ENCODE measurements around the gene LASP1NB.
"Not testable (repeated sequence)": the region's sequence is repeated elsewhere in the genome, so short reads cannot be mapped to it uniquely, and the experiment has no call there.

Gene LASP1NB

GRCh38 chr17:38939987-38940386 lies 14.6 kb downstream of the LASP1NB start:
- Histone ChIP-seq H3K36me3 (no peaks in the 10 kb centered on the region), H3K4me1 (peaks cover 0 to 15% (median 13%) of the 10 kb centered on the region in 4 donors), H3K4me3 (no peak overlapping the region), H3K27ac (replicated peaks in 1 of 4) (no peak overlapping the region), H3K9me3 (no peaks in the 10 kb centered on the region), H3K27me3 (no peaks in the 10 kb centered on the region)
- no peak for DNase-seq (ENCODE audit: extremely low spot score)
- intact Hi-C loops (cut with DNase I), result no loop called here
- TF ChIP-seq POLR2A (IDR thresholded peaks at IDR 0.05; ENCODE audit: low read depth) (no peak), CTCF (IDR thresholded peaks at IDR 0.05) (no peak)

DNA sequence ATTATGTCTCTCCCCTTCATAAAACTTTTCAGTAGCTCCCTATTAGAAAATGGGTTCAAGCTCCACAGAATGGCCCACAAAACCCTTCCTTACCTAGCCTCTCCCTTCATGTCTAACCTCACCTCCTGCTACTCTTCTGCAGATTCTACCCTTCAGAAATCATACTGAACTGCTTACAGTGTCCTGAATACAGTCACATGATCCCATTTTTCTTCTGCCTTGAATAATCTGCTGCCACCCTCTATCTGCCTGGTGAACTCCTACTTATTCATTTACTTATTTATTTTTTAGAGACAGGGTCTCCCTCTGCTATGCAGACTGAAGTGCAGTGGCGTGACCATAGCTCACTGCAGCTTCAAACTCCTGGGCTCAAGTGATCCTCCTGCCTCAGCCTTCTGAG lies 15.0 kb downstream of the LASP1NB start:
- DNase-seq (ENCODE audit: extremely low spot score), result no peak
- no peak overlapping the region for H3K4me3 ChIP-seq
- no peak for TF ChIP-seq POLR2A (IDR thresholded peaks at IDR 0.05; ENCODE audit: low read depth)
- no peaks in the 10 kb centered on the region for H3K36me3 ChIP-seq
- H3K4me1 ChIP-seq, result peaks cover 0 to 15% (median 13%) of the 10 kb centered on the region in 4 donors
- WGBS, result 95% methylated on average over 1 of the region's 1 CpG
- no peaks in the 10 kb centered on the region for H3K27me3 ChIP-seq
- H3K27ac ChIP-seq (replicated peaks in 1 of 4), result no peak overlapping the region
- H3K9me3 ChIP-seq, result no peaks in the 10 kb centered on the region
- intact Hi-C loops (cut with DNase I), result no loop called here

GRCh38 chr17:38942696-38943334 lies 17.4 kb downstream of the LASP1NB start:
- Histone ChIP-seq H3K27me3 (no peaks in the 10 kb centered on the region), H3K4me1 (peaks cover 0 to 15% (median 13%) of the 10 kb centered on the region in 4 donors), H3K36me3 (no peaks in the 10 kb centered on the region), H3K27ac (replicated peaks in 1 of 4) (no peak overlapping the region), H3K9me3 (no peaks in the 10 kb centered on the region), H3K4me3 (no peak overlapping the region)
- DNase-seq (ENCODE audit: extremely low spot score), result no peak
- intact Hi-C loops (cut with DNase I), result no loop called here
- no peak for TF ChIP-seq POLR2AphosphoS5 (IDR thresholded peaks at IDR 0.05)
- TF ChIP-seq CTCF (IDR thresholded peaks at IDR 0.05), result no peak
- TF ChIP-seq EP300 (IDR thresholded peaks at IDR 0.05), result no peak
- no peak for TF ChIP-seq POLR2A (IDR thresholded peaks at IDR 0.05; ENCODE audit: low read depth)
- 41% methylated on average over 4 of the region's 4 CpGs for WGBS

DNA sequence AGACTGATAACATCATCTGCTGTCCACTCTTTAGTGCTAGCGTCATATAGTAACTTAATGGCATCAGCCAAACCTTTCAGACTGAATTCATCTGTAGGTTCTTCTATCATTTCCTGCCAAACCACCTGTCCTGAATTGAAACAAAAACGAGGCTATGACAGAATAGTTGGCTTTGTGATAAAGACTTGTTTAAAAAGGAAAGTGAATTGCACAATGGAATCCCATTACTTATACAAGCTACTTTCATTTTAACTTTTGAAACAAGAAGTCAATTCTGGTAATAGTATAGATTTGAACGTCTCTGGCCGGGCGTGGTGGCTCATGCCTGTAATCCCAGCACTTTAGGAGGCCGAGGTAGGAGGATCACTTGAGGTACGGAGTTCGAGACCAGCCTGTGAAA lies 18.2 kb downstream of the LASP1NB start:
- no peaks in the 10 kb centered on the region for H3K36me3 ChIP-seq
- WGBS, result 65% methylated on average over 8 of the region's 8 CpGs
- H3K27ac ChIP-seq (replicated peaks in 1 of 4), result no peak overlapping the region
- no peak for TF ChIP-seq POLR2AphosphoS5 (IDR thresholded peaks at IDR 0.05)
- TF ChIP-seq EP300 (IDR thresholded peaks at IDR 0.05), result no peak
- intact Hi-C loops (cut with DNase I), result no loop called here
- H3K27me3 ChIP-seq, result no peaks in the 10 kb centered on the region
- no peak for DNase-seq (ENCODE audit: extremely low spot score)
- no peaks in the 10 kb centered on the region for H3K9me3 ChIP-seq
- peaks cover 0 to 15% (median 13%) of the 10 kb centered on the region in 4 donors for H3K4me1 ChIP-seq
- no peak overlapping the region for H3K4me3 ChIP-seq

- no peak overlapping the region for H3K4me3 ChIP-seq
- H3K9me3 ChIP-seq, result no peaks in the 10 kb centered on the region
- peaks cover 0 to 15% (median 13%) of the 10 kb centered on the region in 4 donors for H3K4me1 ChIP-seq
- DNase-seq (ENCODE audit: extremely low spot score), result no peak
- H3K27ac ChIP-seq (replicated peaks in 1 of 4), result no peak overlapping the region
- WGBS, result 87% methylated on average over 2 of the region's 2 CpGs
- no peaks in the 10 kb centered on the region for H3K36me3 ChIP-seq
- no peaks in the 10 kb centered on the region for H3K27me3 ChIP-seq
- intact Hi-C loops (cut with DNase I), result no loop called here
- TF ChIP-seq POLR2A (IDR thresholded peaks at IDR 0.05; ENCODE audit: low read depth) (no peak), CTCF (IDR thresholded peaks at IDR 0.05) (no peak), POLR2AphosphoS5 (IDR thresholded peaks at IDR 0.05) (no peak), EP300 (IDR thresholded peaks at IDR 0.05) (no peak)
Measured at GRCh38 chr17:38947189-38947588, 21.8 kb downstream of the LASP1NB start.

GRCh38 chr17:38953800-38954199 lies 28.4 kb downstream of the LASP1NB start:
- H3K4me3 ChIP-seq; DNase-seq (ENCODE audit: extremely low spot score); H3K9me3 ChIP-seq; H3K27me3 ChIP-seq; H3K27ac ChIP-seq (replicated peaks in 1 of 4); intact Hi-C loops (cut with DNase I); H3K36me3 ChIP-seq: not testable (repeated sequence)
- WGBS, result 87% methylated on average over 7 of the region's 7 CpGs
- peaks cover 0 to 11% (median 7%) of the 10 kb centered on the region in 4 donors for H3K4me1 ChIP-seq

All from esophagus muscularis mucosa (tissue), 4 donors.